Measurements from ENCODE around the gene ABCA9.
"Not testable (repeated sequence)": the region's sequence is repeated elsewhere in the genome, so short reads cannot be mapped to it uniquely, and the experiment has no call there.

Gene ABCA9

DNA sequence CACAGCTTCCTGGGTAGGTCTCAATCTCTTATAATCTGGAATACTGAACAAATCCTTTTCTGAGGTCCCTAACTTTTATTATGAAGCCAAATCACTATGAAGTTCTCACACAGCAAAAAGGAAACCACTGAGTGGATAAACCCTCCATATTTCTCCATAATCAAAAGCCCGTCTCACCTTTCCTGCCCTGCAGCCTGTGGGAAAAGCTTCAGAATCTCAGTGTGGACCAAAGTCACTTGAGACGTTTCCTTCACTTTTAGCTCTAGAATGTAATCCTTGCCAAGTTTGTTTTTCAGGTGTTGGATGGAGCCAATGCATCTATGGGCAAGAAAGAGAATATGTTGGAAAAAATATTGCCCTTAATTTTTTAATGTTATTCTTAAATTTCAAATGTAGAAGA, 22.0 kb upstream of the ABCA9 start:
- no peak overlapping the region for H3K27ac ChIP-seq (ENCODE audit: low read depth, low read length)
- no peaks in the 10 kb centered on the region for H3K27me3 ChIP-seq (ENCODE audit: control insufficient read depth, insufficient read depth, low read length)
- no peak overlapping the region for H3K9ac ChIP-seq (ENCODE audit: low read depth, low read length)
- no peak overlapping the region for H3K4me3 ChIP-seq (ENCODE audit: low read depth, low read length)
- no peaks in the 10 kb centered on the region for H3K4me1 ChIP-seq (ENCODE audit: control insufficient read depth, insufficient read depth, low read length)
- no peaks in the 10 kb centered on the region for H3K36me3 ChIP-seq (ENCODE audit: control insufficient read depth, insufficient read depth, low read length)
- H3K9me3 ChIP-seq (ENCODE audit: control insufficient read depth, insufficient read depth, low read length) = peaks cover 7% of the 10 kb centered on the region; the same call in 1 of the 2 replicates

DNA sequence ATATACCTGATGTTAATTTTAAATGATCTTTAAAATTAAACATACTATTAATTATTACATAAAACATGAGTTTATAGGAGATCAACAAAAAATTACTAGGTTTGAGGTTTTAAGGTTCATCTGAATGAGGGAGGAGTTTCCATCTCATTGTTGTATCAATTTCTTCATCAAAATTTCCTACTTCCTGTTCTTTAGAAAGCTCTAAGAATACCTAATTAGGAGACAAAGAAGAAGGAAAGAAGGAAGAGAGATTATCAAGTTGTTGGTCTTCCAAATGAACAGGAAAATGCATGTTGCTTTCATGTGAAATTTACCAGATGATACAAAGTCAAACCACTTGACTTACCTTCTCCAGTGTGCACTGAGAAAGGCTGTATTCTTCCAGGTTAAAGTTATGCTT, 18.1 kb upstream of the ABCA9 start:
- no peak overlapping the region for H3K4me3 ChIP-seq (ENCODE audit: low read depth, low read length)
- no peak overlapping the region for H3K27ac ChIP-seq (ENCODE audit: low read depth, low read length)
- H3K27me3 ChIP-seq (ENCODE audit: control insufficient read depth, insufficient read depth, low read length) = no peaks in the 10 kb centered on the region
- no peaks in the 10 kb centered on the region for H3K4me1 ChIP-seq (ENCODE audit: control insufficient read depth, insufficient read depth, low read length)
- H3K9me3 ChIP-seq (ENCODE audit: control insufficient read depth, insufficient read depth, low read length) = peaks cover 7% of the 10 kb centered on the region; the same call in 1 of the 2 replicates
- H3K9ac ChIP-seq (ENCODE audit: low read depth, low read length) = no peak overlapping the region
- no peaks in the 10 kb centered on the region for H3K36me3 ChIP-seq (ENCODE audit: control insufficient read depth, insufficient read depth, low read length)

DNA sequence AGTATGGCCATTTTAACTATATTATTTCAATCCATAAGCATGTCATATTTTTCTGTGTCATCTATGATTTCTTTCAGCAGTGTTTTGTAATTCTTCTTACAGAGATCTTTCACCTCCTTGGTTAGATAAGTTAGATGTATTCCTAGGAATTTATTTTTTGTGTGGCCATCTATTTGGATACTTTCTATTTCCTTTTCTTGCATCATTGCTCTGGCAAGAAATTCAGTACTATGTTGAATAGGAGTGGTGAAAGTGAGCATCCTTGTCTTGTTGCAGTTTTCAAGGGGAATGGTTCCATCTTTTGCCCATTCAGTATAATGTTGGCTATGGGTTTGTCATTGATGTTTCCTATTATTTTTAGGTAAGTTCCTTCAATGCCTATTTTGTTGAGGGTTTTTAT, 15.1 kb upstream of the ABCA9 start:
- Histone ChIP-seq H3K27ac (ENCODE audit: low read depth, low read length) (no peak overlapping the region), H3K4me3 (ENCODE audit: low read depth, low read length) (no peak overlapping the region), H3K36me3 (ENCODE audit: control insufficient read depth, insufficient read depth, low read length) (no peaks in the 10 kb centered on the region)

DNA sequence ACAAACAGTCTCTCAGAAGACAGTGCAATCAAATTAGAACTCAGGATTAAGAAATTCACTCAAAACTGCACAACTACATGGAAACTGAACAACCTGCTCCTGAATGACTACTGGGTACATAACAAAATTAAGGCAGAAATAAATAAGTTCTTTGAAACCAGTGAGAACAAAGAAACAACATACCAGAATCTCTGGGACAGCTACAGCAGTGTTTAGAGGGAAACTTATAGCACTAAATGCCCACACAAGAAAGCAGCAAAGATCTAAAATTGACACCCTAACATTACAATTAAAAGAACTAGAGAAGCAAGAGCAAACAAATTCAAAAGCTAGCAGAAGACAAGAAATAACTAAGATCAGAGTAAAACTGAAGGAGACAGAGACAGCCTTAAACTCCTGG, 12.7 kb upstream of the ABCA9 start:
- H3K27ac ChIP-seq (ENCODE audit: low read depth, low read length); H3K4me1 ChIP-seq (ENCODE audit: control insufficient read depth, insufficient read depth, low read length); H3K9ac ChIP-seq (ENCODE audit: low read depth, low read length); H3K4me3 ChIP-seq (ENCODE audit: low read depth, low read length); H3K36me3 ChIP-seq (ENCODE audit: control insufficient read depth, insufficient read depth, low read length); H3K27me3 ChIP-seq (ENCODE audit: control insufficient read depth, insufficient read depth, low read length); H3K9me3 ChIP-seq (ENCODE audit: control insufficient read depth, insufficient read depth, low read length): not testable (repeated sequence)

More for the DNA sequence above, 15.1 kb upstream of the ABCA9 start:
- Histone ChIP-seq H3K9ac (ENCODE audit: low read depth, low read length) (no peak overlapping the region), H3K9me3 (ENCODE audit: control insufficient read depth, insufficient read depth, low read length) (no peaks in the 10 kb centered on the region), H3K27me3 (ENCODE audit: control insufficient read depth, insufficient read depth, low read length) (no peaks in the 10 kb centered on the region), H3K4me1 (ENCODE audit: control insufficient read depth, insufficient read depth, low read length) (no peaks in the 10 kb centered on the region)

DNA sequence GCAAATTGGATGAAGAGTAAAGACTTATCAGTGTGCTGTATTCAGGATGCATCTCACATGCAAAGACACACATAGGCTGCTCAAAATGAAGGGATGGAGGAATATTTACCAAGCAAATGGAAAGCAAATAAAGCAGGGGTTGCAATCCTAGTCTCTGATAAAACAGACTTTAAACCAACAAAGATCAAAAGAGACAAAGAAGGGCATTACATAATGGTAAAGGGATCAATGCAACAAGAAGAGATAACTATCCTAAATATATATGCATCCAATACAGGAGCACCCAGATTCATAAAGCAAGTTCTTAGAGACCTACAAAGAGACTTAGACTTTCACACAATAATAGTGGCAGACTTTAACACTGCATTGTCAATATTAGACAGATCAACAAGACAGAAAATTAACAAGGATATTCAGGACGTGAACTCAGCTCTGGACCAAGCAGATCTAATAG, 12.1 kb upstream of the ABCA9 start:
- not testable (repeated sequence) for H3K9ac ChIP-seq (ENCODE audit: low read depth, low read length); H3K4me1 ChIP-seq (ENCODE audit: control insufficient read depth, insufficient read depth, low read length); H3K9me3 ChIP-seq (ENCODE audit: control insufficient read depth, insufficient read depth, low read length); H3K4me3 ChIP-seq (ENCODE audit: low read depth, low read length); H3K36me3 ChIP-seq (ENCODE audit: control insufficient read depth, insufficient read depth, low read length); H3K27ac ChIP-seq (ENCODE audit: low read depth, low read length); H3K27me3 ChIP-seq (ENCODE audit: control insufficient read depth, insufficient read depth, low read length)

DNA sequence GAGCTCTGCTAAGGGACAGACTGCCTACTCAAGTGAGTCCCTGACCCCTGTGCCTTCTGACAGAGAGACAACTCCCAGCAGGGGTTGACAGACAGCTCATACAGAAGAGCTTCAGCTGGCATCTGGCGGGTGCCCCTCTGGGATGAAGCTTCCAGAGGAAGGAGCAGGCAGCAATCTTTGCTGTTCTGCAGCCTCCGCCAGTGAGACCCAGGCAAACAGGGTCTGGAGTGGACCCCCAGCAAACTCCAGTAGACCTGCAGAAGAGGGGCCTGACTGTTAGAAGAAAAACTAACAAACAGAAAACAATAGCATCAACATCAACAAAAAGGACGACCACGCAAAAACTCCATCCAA, 10.5 kb upstream of the ABCA9 start:
- not testable (repeated sequence) for H3K9me3 ChIP-seq (ENCODE audit: control insufficient read depth, insufficient read depth, low read length); H3K4me1 ChIP-seq (ENCODE audit: control insufficient read depth, insufficient read depth, low read length); H3K27ac ChIP-seq (ENCODE audit: low read depth, low read length); H3K27me3 ChIP-seq (ENCODE audit: control insufficient read depth, insufficient read depth, low read length); H3K9ac ChIP-seq (ENCODE audit: low read depth, low read length); H3K4me3 ChIP-seq (ENCODE audit: low read depth, low read length); H3K36me3 ChIP-seq (ENCODE audit: control insufficient read depth, insufficient read depth, low read length)

DNA sequence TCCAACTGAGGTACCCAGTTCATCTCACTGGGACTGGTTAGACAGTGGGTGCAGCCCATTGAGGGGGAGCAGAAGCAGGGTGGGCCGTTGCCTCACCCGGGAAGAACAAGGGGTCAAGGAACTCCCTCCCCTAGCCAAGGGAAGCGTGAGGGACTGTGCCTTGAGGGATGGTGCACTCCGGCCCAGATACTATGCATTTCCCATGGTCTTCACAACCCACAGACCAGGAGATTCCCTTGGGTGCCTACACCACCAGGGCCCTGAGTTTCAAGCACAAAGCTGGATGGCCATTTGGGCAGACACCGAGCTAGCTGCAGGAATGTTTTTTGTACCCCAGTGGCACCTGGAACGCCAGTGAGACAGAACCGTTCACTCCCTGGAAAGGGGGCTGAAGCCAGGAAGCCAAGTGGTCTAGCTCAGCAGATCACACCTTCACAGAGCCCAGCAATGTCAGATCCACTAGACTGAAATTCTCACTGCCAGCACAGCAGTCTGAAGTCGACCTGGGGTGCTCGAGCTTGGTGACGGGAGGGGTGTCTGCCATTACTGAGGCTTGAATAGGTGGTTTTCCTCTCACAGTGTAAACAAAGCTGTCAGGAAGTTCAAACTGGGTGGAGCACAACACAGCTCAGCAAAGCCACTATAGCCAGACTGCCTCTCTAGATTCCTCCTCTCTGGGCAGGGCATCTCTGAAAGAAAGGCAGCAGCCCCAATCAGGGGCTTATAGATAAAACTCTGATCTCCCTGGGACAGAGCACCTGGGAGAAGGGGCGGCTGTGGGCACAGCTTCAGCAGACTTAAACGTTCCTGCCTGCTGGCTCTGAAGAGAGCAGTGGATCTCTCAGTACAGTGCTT, 9.9 kb upstream of the ABCA9 start:
- H3K36me3 ChIP-seq (ENCODE audit: control insufficient read depth, insufficient read depth, low read length); H3K9ac ChIP-seq (ENCODE audit: low read depth, low read length); H3K4me3 ChIP-seq (ENCODE audit: low read depth, low read length); H3K27ac ChIP-seq (ENCODE audit: low read depth, low read length); H3K4me1 ChIP-seq (ENCODE audit: control insufficient read depth, insufficient read depth, low read length); H3K27me3 ChIP-seq (ENCODE audit: control insufficient read depth, insufficient read depth, low read length); H3K9me3 ChIP-seq (ENCODE audit: control insufficient read depth, insufficient read depth, low read length): not testable (repeated sequence)

DNA sequence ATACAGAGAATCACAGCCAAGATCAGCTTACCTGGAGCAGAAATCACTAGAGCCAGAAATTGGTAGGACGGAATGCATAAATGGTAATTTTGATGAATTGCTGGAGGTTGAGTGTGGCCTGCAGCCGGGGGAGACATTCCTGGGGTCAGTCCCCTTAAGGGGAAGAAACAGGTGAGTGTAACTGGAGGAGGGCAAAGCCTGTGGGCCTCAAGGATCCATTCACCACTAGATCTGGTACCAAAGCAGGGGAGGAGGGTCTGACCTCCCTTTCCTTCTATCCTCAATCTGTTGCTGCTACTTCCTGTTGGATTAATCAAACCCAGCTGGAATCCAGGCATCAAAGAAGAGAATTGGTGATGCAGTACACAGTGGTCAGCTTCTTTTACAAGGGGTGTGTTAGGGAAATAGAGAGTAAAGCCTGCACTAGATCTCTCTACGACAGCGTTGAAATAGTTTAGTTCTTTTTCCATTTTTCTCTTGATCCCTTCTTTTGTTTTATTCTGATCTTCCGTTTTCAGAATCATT, 8.6 kb upstream of the ABCA9 start:
- Histone ChIP-seq H3K9ac (ENCODE audit: low read depth, low read length) (no peak overlapping the region), H3K4me1 (ENCODE audit: control insufficient read depth, insufficient read depth, low read length) (peaks cover 7% of the 10 kb centered on the region; the same call in 1 of the 2 replicates), H3K9me3 (ENCODE audit: control insufficient read depth, insufficient read depth, low read length) (no peaks in the 10 kb centered on the region), H3K36me3 (ENCODE audit: control insufficient read depth, insufficient read depth, low read length) (no peaks in the 10 kb centered on the region), H3K4me3 (ENCODE audit: low read depth, low read length) (no peak overlapping the region), H3K27ac (ENCODE audit: low read depth, low read length) (no peak overlapping the region), H3K27me3 (ENCODE audit: control insufficient read depth, insufficient read depth, low read length) (no peaks in the 10 kb centered on the region)

DNA sequence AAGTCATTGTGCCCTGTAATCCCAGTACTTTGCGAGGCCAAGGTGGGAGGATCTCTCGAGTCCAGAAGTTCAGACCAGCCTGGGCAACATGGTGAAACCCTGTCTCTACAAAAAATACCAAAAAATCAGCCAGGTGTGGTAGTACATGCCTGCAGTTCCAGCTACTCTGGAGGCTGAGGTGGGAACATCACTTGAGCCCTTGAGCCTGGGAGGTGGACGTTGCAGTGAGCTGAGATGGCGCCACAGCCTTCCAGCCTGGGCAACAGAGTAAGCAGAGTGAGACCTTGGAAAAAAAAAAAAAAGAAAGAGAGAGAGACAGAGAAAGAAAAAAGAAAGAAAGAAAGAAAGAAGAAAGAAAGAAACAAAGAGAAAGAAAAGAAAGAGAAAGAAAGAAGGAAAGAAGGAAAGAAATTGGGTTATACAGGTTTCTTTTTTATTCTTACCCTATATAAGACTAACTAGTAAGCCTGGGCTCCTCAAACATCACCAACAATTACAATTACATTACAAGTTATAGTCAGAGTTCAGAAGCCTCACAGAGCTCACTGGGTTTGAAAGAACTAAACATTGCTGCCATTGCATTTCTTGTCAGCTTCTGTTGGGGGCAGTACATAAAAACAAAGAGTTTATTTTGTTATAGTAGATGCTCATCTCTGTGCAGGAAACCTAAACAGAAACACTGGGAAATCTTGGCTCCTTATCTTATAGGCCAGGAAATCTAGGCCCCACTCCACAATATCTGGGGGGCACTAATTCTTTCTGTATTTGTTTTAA, 6.7 kb upstream of the ABCA9 start:
- Histone ChIP-seq H3K4me3 (ENCODE audit: low read depth, low read length) (no peak overlapping the region), H3K27ac (ENCODE audit: low read depth, low read length) (no peak overlapping the region), H3K27me3 (ENCODE audit: control insufficient read depth, insufficient read depth, low read length) (no peaks in the 10 kb centered on the region), H3K9ac (ENCODE audit: low read depth, low read length) (no peak overlapping the region), H3K4me1 (ENCODE audit: control insufficient read depth, insufficient read depth, low read length) (peaks cover 7% of the 10 kb centered on the region; the same call in 1 of the 2 replicates), H3K9me3 (ENCODE audit: control insufficient read depth, insufficient read depth, low read length) (no peaks in the 10 kb centered on the region), H3K36me3 (ENCODE audit: control insufficient read depth, insufficient read depth, low read length) (no peaks in the 10 kb centered on the region)

DNA sequence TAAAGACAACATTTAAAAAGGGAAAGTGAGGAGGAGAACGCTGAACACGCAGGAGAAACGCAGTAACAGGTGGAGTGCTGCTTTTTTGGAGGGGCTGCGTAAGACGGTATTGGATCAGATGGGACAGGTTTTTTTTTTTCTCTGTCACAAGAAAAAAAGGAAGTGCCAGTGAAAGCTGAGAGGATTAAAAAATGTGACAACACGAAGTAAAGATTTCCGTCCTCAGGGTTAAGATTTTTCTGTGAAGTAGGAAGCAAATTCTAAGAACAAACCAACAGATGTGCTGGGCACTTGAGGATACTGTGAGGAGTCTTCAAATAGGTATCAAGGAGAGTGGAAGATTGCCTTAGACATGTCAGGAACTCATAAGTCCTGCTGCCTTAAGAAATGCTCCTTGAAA, 5.8 kb upstream of the ABCA9 start:
- Histone ChIP-seq H3K27me3 (ENCODE audit: control insufficient read depth, insufficient read depth, low read length) (no peaks in the 10 kb centered on the region), H3K9me3 (ENCODE audit: control insufficient read depth, insufficient read depth, low read length) (no peaks in the 10 kb centered on the region), H3K36me3 (ENCODE audit: control insufficient read depth, insufficient read depth, low read length) (no peaks in the 10 kb centered on the region), H3K9ac (ENCODE audit: low read depth, low read length) (no peak overlapping the region), H3K27ac (ENCODE audit: low read depth, low read length) (no peak overlapping the region), H3K4me3 (ENCODE audit: low read depth, low read length) (no peak overlapping the region), H3K4me1 (ENCODE audit: control insufficient read depth, insufficient read depth, low read length) (peaks cover 7% of the 10 kb centered on the region; the same call in 1 of the 2 replicates)

DNA sequence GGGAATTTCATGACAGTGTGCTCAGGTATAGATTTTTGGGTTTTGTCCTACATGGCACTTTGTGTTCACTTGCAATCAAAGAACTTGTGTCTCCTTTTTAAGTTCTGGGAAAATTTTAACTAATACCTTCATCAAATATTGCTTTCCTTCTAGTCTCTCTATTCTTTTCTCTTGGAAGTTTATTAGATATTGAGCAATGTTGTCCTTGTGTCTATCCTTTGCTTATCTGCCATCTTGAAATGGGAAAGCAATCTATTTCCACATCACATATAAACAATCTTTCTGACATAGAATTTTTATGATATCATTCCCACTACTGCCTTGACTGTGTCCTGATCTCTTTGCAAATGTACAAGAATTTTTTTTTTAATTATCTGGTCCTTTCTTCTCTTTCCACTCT, 4.4 kb upstream of the ABCA9 start:
- H3K27me3 ChIP-seq (ENCODE audit: control insufficient read depth, insufficient read depth, low read length) = no peaks in the 10 kb centered on the region
- no peaks in the 10 kb centered on the region for H3K9me3 ChIP-seq (ENCODE audit: control insufficient read depth, insufficient read depth, low read length)
- H3K36me3 ChIP-seq (ENCODE audit: control insufficient read depth, insufficient read depth, low read length) = no peaks in the 10 kb centered on the region
- H3K4me3 ChIP-seq (ENCODE audit: low read depth, low read length) = no peak overlapping the region
- no peak overlapping the region for H3K27ac ChIP-seq (ENCODE audit: low read depth, low read length)
- H3K9ac ChIP-seq (ENCODE audit: low read depth, low read length) = no peak overlapping the region
- H3K4me1 ChIP-seq (ENCODE audit: control insufficient read depth, insufficient read depth, low read length) = peaks cover 7% of the 10 kb centered on the region; the same call in 1 of the 2 replicates
